ES-I3 (cell line): ENCODE measurements around the gene ANKRD7.
"Not testable (repeated sequence)": the region's sequence is repeated elsewhere in the genome, so short reads cannot be mapped to it uniquely, and the experiment has no call there.

Source experiments
- H3K36me3 ChIP-seq: 2 replicates; pipeline ENCODE4 v1.6.1; 2013; ENCODE audit warnings: mild to moderate bottlenecking, low read length, control low read depth, moderate library complexity; ENCODE audit not compliant: insufficient read depth
- H3K4me1 ChIP-seq: 2 replicates; pipeline ENCODE4 v1.6.1; 2013; ENCODE audit warnings: mild to moderate bottlenecking, control low read depth, low read length; ENCODE audit not compliant: insufficient read depth
- H3K9ac ChIP-seq: 2 replicates; pipeline ENCODE4 v1.6.1; 2013; ENCODE audit warnings: low read depth, mild to moderate bottlenecking, low read length, moderate library complexity
- H3K9me3 ChIP-seq: 2 replicates; pipeline ENCODE4 v1.6.1; 2013; ENCODE audit warnings: mild to moderate bottlenecking, low read length, moderate library complexity; ENCODE audit not compliant: control insufficient read depth, insufficient read depth

The ANKRD7 gene

GRCh38 chr7:118214833-118215182, 9.7 kb upstream of the ANKRD7 start:
- H3K9ac ChIP-seq = no peak overlapping the region
- no peaks in the 10 kb centered on the region for H3K36me3 ChIP-seq
- H3K4me1 ChIP-seq = no peaks in the 10 kb centered on the region
- H3K9me3 ChIP-seq = no peaks in the 10 kb centered on the region

DNA sequence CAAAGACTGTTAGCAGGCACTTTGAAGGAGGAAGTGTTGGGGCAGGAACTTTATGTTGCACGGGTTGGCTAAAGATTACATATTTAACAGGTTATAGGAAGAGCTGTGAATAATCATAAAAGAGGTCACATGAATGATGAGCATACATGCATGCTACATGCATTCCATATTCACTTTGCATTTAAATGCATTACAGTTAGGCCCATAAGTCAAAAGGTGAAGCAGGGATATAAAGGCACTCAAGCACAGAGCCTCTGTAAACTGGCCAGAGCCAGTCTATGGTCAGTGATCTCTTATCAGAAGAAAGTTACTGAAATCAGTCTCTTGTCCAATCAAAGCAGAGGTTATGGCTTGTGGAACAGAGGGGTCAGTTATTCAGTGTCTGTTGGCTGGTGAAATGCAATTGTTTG, 7.3 kb upstream of the ANKRD7 start:
- no peaks in the 10 kb centered on the region for H3K4me1 ChIP-seq
- H3K36me3 ChIP-seq = no peaks in the 10 kb centered on the region
- no peak overlapping the region for H3K9ac ChIP-seq
- no peaks in the 10 kb centered on the region for H3K9me3 ChIP-seq

DNA sequence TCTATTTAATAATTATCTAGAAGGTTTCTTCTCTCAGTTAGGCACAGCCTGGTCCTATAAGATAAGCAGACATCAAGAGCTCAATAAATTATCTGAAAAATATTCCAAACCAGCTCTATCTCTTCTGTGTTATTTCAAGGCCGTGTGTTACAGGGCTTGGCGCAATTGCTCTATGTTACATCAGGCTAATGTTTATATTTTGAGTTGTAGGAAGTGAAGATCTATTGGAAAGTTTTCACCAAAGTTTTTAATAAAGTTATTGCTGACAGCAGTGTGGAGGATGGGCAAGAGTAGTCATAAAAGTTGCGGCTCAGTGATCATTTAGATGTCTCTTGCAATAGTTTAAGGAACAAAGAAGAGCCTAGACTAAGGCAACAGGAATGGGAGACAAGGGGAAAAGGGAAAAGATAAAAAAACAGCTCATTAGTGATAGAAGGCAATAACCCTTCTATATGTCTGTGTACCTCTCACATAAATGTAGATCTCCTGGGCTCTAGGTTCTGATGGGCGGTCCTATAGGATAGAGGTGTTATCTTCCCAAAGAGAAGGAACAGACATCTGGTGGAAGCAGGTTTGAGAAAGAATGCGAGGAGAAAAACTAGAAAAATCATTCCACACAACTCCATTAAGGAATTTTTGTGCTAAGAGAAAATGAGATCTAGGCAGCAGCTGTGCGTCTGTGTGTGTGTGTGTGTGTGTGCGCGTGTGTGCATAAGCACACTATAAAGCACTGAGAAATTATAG, 5.9 kb upstream of the ANKRD7 start:
- H3K9ac ChIP-seq = no peak overlapping the region

DNA sequence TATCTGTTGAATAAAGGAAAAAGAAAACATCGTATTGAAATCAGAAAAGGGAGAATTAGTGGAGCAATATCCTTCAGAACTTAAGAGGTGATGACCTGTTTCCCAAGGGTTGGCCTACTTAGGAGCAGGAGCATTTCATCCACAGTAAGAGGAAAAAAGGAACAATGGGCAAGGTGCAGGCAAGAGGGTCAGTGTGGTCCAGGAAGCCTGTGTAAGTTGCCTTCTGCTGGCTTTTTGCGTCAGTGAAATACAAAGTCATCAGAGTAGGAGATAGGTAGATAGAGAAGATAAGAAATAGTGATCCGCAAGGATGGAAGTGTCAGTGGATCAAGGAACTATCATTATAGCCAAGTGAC, 5.4 kb upstream of the ANKRD7 start:
- Histone ChIP-seq H3K9me3 (no peaks in the 10 kb centered on the region), H3K4me1 (no peaks in the 10 kb centered on the region), H3K9ac (no peak overlapping the region), H3K36me3 (no peaks in the 10 kb centered on the region)

More for the DNA sequence above, 5.9 kb upstream of the ANKRD7 start:
- H3K4me1 ChIP-seq = no peaks in the 10 kb centered on the region
- no peaks in the 10 kb centered on the region for H3K36me3 ChIP-seq
- H3K9me3 ChIP-seq = no peaks in the 10 kb centered on the region

GRCh38 chr7:118220583-118220982, 3.9 kb upstream of the ANKRD7 start:
- Histone ChIP-seq H3K9me3 (no peaks in the 10 kb centered on the region), H3K4me1 (no peaks in the 10 kb centered on the region), H3K9ac (no peak overlapping the region), H3K36me3 (no peaks in the 10 kb centered on the region)

GRCh38 chr7:118222591-118222990, 1.9 kb upstream of the ANKRD7 start:
- Histone ChIP-seq H3K9me3 (no peaks in the 10 kb centered on the region), H3K4me1 (no peaks in the 10 kb centered on the region), H3K36me3 (no peaks in the 10 kb centered on the region), H3K9ac (no peak overlapping the region)

DNA sequence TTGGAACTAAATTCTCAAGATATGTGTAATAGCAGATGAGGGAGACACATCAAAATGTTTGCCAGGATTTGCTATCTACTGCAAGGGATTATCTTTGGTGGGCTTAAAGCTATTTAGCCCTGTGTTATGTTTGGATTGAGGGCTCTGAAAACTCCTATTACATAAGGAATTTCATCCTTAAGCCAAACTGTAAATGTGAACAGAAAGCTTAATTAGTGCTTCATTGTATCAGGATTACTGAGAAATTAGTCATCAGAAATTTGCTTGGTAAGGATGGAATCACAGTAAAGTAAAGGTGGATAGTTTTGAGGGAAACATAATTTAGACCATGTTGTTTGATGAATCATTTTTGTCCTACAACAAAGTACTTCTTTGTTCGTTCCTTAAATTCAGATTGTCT, 8.3 kb downstream of the ANKRD7 start:
- Histone ChIP-seq H3K9ac (no peak overlapping the region), H3K9me3 (no peaks in the 10 kb centered on the region), H3K36me3 (no peaks in the 10 kb centered on the region), H3K4me1 (no peaks in the 10 kb centered on the region)

GRCh38 chr7:118233799-118234198, 9.3 kb downstream of the ANKRD7 start:
- H3K9ac ChIP-seq = no peak overlapping the region
- H3K9me3 ChIP-seq = no peaks in the 10 kb centered on the region
- no peaks in the 10 kb centered on the region for H3K36me3 ChIP-seq
- no peaks in the 10 kb centered on the region for H3K4me1 ChIP-seq

- Histone ChIP-seq H3K36me3 (no peaks in the 10 kb centered on the region), H3K4me1 (no peaks in the 10 kb centered on the region), H3K9ac (no peak overlapping the region), H3K9me3 (no peaks in the 10 kb centered on the region)
These were observed 14.5 kb downstream of the ANKRD7 start for GRCh38 chr7:118239014-118239413.

GRCh38 chr7:118240320-118240719, 15.8 kb downstream of the ANKRD7 start:
- H3K36me3 ChIP-seq, H3K4me1 ChIP-seq, H3K9me3 ChIP-seq, H3K9ac ChIP-seq: not testable (repeated sequence)

DNA sequence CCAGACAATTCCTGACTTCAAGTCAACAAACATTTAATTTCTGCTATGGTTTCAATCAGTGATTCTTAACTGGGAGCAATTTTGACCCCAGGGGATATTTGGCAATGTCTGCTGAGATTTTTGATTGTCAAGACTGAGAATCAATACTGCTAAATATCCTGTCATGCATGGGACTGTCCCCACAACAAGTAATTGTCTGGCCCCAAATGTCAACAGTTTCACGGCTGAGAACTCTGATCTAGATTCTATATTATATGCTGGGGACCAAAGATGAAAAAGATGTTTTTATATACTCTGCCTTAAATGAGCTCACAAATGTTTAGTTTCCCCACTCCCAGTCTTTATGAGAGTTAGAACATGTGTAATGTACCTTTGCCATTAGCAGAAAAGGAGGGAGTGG, 19.2 kb downstream of the ANKRD7 start:
- H3K9ac ChIP-seq = no peak overlapping the region
- H3K36me3 ChIP-seq = no peaks in the 10 kb centered on the region
- no peaks in the 10 kb centered on the region for H3K9me3 ChIP-seq
- no peaks in the 10 kb centered on the region for H3K4me1 ChIP-seq

DNA sequence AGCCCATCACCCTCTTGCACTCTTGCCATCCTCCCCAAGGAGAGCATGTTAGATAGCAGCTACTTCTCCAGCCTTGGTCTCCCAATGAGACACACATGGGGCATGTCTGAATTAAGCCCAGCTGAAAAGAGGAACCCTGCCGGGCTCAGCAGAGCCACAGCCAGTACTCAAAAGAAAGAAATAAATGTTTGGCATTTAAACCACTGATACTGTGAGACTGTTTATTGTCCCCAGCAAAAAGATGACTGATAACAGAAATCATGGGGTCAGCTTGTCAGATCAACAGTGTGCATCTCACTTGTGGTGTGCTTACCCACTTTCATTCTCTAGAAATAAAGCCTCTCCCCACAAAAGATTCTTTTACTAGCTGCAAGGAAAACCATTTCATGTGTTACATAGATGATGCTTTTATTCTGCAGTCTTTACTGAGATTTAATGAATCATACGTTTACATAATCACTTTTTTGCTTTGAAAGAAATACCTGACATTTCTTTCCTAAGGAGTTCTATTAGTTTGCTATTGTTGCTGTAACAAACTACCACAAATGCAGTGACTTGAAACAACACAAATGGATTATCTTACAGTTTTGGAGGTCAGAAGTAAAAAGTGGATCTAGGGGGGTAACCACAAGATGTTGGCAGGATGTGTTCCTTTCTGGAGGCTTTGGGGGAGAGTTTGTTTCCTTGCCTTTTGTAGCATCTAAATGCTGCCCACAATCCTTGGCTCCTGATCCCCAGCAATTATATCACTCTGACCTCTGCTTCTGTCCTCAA, 20.9 kb downstream of the ANKRD7 start:
- Histone ChIP-seq H3K9ac (no peak overlapping the region), H3K9me3 (no peaks in the 10 kb centered on the region), H3K36me3 (no peaks in the 10 kb centered on the region), H3K4me1 (no peaks in the 10 kb centered on the region)

DNA sequence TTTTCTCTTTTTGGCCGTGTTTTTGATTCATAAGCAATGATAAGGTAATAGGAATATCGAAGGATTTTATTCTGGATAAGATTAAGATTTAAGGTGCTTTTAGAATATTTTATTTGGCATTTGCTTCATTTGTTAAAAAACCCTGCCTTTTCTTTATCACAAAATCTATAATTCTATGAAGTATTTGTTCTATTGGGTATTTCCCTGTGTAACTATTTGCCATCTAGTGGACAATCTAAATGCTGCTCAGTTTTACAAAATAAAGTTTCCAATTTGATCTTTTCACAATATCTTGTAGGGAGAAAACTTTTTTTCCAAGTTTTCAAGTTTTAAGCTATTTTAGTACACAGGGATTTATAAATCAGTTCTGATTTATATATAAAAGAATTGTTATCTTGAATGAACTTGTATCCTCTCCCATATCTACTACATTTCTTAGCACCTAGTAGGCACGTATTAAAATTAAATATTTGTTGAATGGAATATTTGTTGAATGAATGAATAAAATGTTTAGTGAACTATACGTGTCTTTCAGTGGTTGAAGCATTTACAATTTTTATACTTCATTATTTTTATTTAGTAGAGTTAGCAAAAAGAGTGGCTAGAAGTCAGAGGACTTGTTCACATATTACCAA, 26.5 kb downstream of the ANKRD7 start:
- no peak overlapping the region for H3K9ac ChIP-seq
- H3K9me3 ChIP-seq = no peaks in the 10 kb centered on the region
- H3K36me3 ChIP-seq = no peaks in the 10 kb centered on the region
- H3K4me1 ChIP-seq = no peaks in the 10 kb centered on the region

GRCh38 chr7:118252087-118252486, 27.6 kb downstream of the ANKRD7 start:
- Histone ChIP-seq H3K9ac (no peak overlapping the region), H3K9me3 (no peaks in the 10 kb centered on the region), H3K36me3 (no peaks in the 10 kb centered on the region)

DNA sequence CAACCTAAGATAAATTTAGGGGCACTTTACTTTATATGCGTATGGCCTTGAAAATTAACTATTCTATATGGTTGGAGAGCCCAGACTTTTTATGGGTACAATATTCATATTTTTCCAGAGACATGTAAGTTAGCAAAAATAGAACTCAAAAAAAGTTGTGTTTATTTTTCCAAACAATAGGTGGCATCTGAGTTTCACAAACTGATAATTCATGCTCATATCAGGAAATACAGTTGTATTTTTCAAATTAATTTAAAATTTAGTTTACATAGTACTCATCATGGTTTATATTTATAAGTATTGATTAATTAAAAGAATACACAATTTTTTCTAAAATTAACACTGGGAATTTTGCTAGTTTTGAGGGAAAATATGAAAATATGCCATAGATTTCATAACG, 34.6 kb downstream of the ANKRD7 start:
- Histone ChIP-seq H3K9ac (no peak overlapping the region), H3K36me3 (no peaks in the 10 kb centered on the region), H3K9me3 (no peaks in the 10 kb centered on the region), H3K4me1 (no peaks in the 10 kb centered on the region)

More at GRCh38 chr7:118252087-118252486, 27.6 kb downstream of the ANKRD7 start:
- no peaks in the 10 kb centered on the region for H3K4me1 ChIP-seq
